RWPE1 (cell line): ENCODE measurements around the gene DGCR2.
"Not testable (repeated sequence)": the region's sequence is repeated elsewhere in the genome, so short reads cannot be mapped to it uniquely, and the experiment has no call there.

ENCODE experiments used
- CTCF ChIA-PET: fragments of 350-600 bp; sonication (Branson Sonifier 250); formaldehyde crosslinking; extraction: SDS; loops from one replicate; lab custom pipeline; 2021; lab: Yijun Ruan, JAX
- POLR2A ChIA-PET: fragments of 400-600 bp; formaldehyde crosslinking; extraction: SDS; loops from one replicate; lab custom pipeline; 2020; ENCODE audit warnings: antibody characterized with exemption; ENCODE audit not compliant: low non-redundant PET; lab: Yijun Ruan, JAX
- DNase-seq: peaks from one replicate; pipeline ENCODE4 v3.0.0; 2012; ENCODE audit warnings: low spot score
- H3K27ac ChIP-seq: fragments of 450-650 bp; 2 replicates; pipeline ENCODE4 v1.5.1; 2017
- CTCF ChIP-seq: fragments of 450-650 bp; conservative IDR thresholded peaks from 2 replicates; pipeline ENCODE4 v1.5.1; 2017; ENCODE audit warnings: low read depth, mild to moderate bottlenecking

The DGCR2 gene

GRCh38 chr22:19004471-19004870 lies 117.7 kb downstream of the DGCR2 start:
- no peak for TF ChIP-seq CTCF
- ChIA-PET CTCF (no interaction called here), POLR2A (no interaction called here)
- DNase-seq, result no peak
- no peak overlapping the region for H3K27ac ChIP-seq

- no peak for DNase-seq
- H3K27ac ChIP-seq, result no peak overlapping the region
- POLR2A ChIA-PET, result no interaction called here
- CTCF ChIA-PET, result no interaction called here
- no peak for TF ChIP-seq CTCF
Measured at GRCh38 chr22:19003508-19003907, 118.7 kb downstream of the DGCR2 start.

- TF ChIP-seq CTCF, result no peak
- H3K27ac ChIP-seq, result no peak overlapping the region
- POLR2A ChIA-PET, result no interaction called here
- DNase-seq, result no peak
- CTCF ChIA-PET, result no interaction called here
Measured at GRCh38 chr22:19002684-19003038, 119.6 kb downstream of the DGCR2 start.

- no peak for TF ChIP-seq CTCF
- H3K27ac ChIP-seq, result no peak overlapping the region
- POLR2A ChIA-PET, result no interaction called here
- no peak for DNase-seq
- CTCF ChIA-PET, result no interaction called here
Measured at GRCh38 chr22:19001204-19001603, 121.0 kb downstream of the DGCR2 start.

- POLR2A ChIA-PET, H3K27ac ChIP-seq: not testable (repeated sequence)
Measured at GRCh38 chr22:19000106-19000505, 122.1 kb downstream of the DGCR2 start.

GRCh38 chr22:18999416-18999815 lies 122.8 kb downstream of the DGCR2 start:
- ChIA-PET CTCF (no interaction called here), POLR2A (no interaction called here)
- no peak for DNase-seq

More at GRCh38 chr22:19000106-19000505, 122.1 kb downstream of the DGCR2 start:
- CTCF ChIA-PET, DNase-seq: not testable (repeated sequence)

GRCh38 chr22:18999008-18999407 lies 123.2 kb downstream of the DGCR2 start:
- CTCF ChIA-PET, result interaction anchor here (0.7 kb wide), 1 partner anchor 9 kb away, joined by 3 read pairs; no protein-coding TSS in a partner anchor
- TF ChIP-seq CTCF, result no peak
- H3K27ac ChIP-seq, result no peak overlapping the region
- DNase-seq, result no peak
- POLR2A ChIA-PET, result no interaction called here

More at GRCh38 chr22:18999416-18999815, 122.8 kb downstream of the DGCR2 start:
- H3K27ac ChIP-seq, result no peak overlapping the region
- no peak for TF ChIP-seq CTCF
